OCI-LY3 (cell line): ENCODE results near the gene PELI3.

Source experiments
- EZH2phosphoT487 ChIP-seq: fragments of 200-600 bp; shearing (Covaris generic); IDR thresholded peaks from 2 replicates; pipeline ENCODE4 v1.6.1; 2018; ENCODE audit warnings: antibody characterized with exemption, mixed run types, low read depth
- TF ChIP-seq, protein P1 (sequence below): fragments of 200-600, 300-600 bp; sonication (generic); IDR thresholded peaks from 2 replicates; pipeline ENCODE4 v1.5.1; 2014; ENCODE audit warnings: antibody characterized with exemption, low read length, low read depth

DNA sequence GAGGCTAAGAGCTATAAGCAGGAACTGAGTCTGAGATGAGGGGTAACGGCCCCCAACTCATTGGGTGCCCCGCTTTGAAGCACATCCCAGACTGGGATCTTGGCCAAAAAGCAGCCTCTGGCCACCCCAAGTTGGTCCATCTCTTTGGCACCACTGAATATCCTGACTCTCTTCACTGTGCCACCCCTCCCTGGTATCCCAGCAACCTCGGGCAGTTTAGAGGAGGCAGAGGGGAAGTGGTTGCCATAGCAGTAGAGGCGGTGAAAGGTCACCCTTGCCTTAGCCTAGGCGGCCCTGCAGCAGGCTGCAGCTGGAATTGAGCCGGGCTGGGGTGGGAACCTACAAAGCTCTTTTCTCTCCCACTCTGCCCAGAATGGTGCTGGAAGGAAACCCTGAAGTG, 1.1 kb downstream of the PELI3 start:
- TF ChIP-seq EZH2phosphoT487 = no peak
- TF ChIP-seq, protein P1, sequence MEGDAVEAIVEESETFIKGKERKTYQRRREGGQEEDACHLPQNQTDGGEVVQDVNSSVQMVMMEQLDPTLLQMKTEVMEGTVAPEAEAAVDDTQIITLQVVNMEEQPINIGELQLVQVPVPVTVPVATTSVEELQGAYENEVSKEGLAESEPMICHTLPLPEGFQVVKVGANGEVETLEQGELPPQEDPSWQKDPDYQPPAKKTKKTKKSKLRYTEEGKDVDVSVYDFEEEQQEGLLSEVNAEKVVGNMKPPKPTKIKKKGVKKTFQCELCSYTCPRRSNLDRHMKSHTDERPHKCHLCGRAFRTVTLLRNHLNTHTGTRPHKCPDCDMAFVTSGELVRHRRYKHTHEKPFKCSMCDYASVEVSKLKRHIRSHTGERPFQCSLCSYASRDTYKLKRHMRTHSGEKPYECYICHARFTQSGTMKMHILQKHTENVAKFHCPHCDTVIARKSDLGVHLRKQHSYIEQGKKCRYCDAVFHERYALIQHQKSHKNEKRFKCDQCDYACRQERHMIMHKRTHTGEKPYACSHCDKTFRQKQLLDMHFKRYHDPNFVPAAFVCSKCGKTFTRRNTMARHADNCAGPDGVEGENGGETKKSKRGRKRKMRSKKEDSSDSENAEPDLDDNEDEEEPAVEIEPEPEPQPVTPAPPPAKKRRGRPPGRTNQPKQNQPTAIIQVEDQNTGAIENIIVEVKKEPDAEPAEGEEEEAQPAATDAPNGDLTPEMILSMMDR = no peak
